RPMI8226 (cell line): ENCODE data around the gene TMC4.
"Not testable (repeated sequence)": the region's sequence is repeated elsewhere in the genome, so short reads cannot be mapped to it uniquely, and the experiment has no call there.

Source experiments
- DNase-seq: peaks from one replicate; pipeline ENCODE4 v3.0.0-alpha.2; 2015

Gene TMC4

DNA sequence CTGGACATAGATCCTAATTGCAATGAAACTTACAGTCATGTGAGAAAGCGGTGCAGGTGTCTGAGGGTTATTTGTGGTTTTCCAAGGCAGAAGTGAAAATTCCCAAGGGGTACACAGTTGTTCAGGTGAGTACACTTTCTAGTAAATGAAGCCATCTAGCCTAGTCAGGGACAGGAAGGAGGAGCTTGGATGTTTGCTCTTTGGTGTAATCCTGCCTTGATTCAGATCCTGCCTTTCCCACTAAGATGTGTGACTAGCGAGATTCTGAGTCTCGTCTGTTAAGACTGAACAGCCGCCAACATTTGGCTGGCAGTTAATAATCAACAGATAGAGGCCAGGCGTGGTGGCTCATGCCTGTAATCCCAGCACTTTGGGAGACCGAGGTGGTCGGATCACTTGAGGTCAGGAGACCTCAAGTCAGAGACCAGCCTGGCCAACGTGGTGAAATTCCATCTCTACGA, 30.2 kb upstream of the TMC4 start:
- no peak for DNase-seq

DNA sequence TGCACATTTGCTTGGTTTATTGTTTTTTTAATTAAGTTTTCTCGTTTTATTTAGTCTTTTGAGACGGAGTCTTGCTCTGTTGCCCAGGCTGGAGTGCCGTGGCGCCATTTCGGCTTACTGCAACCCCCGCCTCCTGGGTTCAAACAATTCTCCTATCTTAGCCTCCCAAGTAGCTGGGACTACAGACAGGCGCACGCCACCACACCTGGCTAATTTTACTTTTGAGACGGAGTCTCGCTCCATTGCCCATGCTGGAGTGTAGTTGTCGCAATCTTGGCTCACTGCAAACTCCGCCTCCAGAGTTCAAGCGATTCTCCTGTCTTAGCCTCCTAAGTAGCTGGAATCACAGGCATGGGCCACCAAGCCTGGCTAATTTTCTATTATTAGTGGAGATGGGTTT, 29.0 kb upstream of the TMC4 start:
- no peak for DNase-seq

DNA sequence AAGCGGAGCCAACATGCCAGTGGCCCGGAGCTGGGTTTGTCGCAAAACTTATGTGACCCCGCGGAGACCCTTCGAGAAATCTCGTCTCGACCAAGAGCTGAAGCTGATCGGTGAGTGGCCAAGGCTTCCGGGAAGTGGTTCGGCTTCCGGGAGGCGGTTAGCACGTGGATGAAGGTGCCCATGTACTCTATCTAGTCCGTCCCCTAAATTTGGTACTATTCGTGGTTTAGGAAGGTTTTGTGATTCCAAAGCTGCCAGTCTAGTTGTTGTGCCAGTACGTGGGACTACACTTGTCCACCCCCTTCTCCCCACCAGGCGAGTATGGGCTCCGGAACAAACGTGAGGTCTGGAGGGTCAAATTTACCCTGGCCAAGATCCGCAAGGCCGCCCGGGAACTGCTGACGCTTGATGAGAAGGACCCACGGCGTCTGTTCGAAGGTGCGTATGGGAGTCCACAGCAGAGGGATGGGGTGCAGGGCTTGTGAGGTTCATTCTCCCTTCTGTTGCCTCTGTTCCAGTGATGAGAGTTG, 28.3 kb upstream of the TMC4 start:
- no peak for DNase-seq

DNA sequence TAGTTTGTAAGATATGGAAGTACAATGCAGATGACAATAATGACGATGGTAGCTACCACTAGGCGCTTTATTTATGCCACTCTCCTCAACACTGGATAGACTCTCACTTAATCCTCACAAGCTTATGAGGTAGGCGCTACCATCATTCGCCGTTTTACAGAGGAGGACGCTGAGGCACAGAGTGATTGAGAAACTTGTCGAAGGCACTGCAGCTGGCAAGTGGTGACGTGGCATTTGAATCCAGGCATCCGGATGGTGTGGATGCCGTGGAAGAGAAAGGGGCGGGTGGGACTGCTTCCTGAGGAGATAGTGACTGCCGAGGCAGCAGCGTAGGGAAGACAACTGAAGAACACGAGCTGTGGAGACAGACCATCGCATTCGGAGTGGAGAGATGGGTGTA, 26.4 kb upstream of the TMC4 start:
- no peak for DNase-seq

DNA sequence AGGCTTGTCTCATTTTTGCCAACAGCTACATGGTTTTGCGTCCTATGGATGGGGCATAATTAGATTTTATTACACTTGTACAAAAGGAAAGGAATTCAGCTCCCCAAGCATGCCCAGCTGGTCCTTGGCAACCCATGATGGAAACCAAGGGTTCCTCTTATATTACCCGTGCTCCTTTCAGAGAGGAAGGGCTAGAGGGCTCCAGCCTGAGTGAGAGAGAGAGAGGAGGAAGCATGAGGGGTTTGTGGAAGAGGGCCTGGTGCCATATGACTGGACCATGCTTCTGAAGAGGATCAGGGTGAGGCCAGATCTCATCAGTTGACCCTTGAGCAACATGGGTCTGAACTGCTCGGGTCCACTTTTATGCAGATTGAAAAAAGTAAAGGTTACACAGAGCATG, 24.2 kb upstream of the TMC4 start:
- no peak for DNase-seq

DNA sequence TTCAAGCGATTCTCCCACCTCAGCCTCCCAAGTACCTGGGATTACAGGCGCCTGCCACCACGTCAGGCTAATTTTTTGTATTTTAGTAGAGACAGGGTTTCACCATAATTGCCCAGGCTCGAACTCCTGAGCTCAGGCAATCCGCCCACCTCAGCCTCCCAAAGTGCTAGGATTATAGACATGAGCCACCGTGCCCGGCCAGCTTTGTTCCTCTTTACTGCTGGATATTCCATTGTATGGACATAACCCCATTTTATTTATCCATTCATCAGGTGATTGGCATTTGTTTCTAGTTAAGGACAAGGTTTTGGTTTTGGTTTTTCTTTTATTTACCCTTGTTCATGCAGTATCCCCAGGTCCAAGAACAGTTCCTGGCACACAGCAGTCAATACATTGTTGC, 23.6 kb upstream of the TMC4 start:
- DNase-seq = no peak

DNA sequence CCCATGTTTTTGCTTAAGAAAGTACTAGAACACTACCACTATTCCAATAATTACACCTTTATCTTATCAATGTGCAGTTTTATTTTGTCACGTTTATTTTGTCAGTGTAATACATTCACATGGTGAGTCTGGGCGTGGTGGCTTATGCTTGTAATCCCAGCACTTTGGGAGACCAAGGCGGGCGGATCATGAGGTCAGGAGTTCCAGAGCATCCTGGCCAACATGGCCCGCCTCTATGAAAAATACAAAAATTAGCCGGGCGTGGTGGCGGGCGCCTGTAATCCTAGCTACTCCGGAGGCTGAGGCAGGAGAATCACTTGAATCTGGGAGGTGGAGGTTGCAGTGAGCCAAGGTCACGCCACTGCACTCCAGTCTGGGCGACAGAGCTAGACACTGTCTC, 21.5 kb upstream of the TMC4 start:
- DNase-seq = not testable (repeated sequence)

DNA sequence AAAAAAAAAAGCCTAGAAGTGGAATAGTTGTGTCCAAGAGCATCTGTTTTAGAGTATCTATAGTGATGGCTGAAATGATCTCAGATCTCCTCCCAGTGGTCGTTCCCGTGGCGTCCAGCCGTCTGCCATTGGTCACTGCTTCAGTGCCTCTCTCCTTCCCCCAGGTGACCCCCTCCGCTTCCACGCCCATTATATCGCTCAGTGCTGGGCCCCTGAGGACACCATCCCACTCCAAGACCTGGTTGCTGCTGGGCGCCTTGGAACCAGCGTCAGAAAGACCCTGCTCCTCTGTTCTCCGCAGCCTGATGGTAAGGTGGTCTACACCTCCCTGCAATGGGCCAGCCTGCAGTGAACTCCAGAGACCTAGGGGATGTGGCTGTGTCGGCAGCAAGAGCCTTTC, 20.1 kb upstream of the TMC4 start:
- no peak for DNase-seq

DNA sequence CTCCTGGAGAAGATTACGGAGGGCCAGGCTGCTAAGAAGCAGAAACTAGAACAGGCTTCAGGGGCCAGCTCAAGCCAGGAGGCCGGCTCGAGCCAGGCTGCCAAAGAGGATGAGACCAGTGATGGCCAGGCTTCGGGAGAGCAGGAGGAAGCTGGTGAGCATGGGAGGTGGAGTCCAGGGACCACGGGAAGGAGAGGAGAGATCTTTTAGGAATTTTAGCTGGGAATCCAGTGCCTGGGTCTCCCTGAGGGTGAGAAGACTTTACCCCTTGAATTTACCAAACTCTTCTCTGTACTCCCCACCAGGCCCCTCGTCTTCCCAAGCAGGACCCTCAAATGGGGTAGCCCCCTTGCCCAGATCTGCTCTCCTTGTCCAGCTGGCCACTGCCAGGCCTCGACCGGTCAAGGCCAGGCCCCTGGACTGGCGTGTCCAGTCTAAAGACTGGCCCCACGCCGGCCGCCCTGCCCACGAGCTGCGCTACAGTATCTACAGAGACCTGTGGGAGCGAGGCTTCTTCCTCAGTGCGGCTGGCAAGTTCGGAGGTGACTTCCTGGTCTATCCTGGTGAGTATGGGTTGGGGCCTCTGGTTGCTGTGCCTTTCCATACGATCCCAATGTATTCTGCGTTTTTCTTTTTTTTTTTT, 19.0 kb upstream of the TMC4 start:
- DNase-seq = no peak

DNA sequence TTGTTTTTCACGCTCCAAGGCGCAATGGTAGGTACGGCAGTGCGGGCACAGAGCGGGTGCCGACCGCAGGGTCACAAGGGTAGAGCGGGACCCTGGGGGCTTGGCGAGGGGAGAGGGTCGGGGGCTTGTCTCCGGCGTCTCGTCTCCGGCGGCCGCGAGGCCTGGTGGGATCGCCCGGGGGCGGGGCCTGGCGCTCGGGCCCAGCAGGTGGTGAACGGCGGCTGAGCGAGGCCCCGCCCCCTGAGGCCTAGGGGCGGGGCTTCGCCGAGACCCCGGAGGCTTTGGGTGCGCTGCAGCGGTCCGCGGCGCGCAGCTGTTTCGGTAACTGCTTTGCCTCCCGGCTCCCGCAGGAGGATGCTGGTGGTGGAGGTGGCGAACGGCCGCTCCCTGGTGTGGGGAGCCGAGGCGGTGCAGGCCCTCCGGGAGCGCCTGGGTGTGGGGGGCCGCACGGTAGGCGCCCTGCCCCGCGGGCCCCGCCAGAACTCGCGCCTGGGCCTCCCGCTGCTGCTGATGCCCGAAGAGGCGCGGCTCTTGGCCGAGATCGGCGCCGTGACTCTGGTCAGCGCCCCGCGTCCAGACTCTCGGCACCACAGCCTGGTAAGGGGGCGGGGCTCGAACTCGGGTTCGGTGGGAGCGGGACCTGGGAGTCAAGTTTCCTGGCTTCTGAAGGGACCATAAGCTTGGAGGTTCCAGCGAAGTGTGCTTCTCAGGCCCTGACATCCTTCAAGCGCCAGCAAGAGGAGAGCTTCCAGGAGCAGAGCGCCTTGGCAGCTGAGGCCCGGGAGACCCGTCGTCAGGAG, 18.3 kb upstream of the TMC4 start, which contains the start of gene TSEN34:
Gene TSEN34, plus strand, starts transcription at position 298 of the 800 bp plus-strand sequence. Its CDS starts 57 bp downstream, at position 355.
- DNase-seq = peak; percentile 94

DNA sequence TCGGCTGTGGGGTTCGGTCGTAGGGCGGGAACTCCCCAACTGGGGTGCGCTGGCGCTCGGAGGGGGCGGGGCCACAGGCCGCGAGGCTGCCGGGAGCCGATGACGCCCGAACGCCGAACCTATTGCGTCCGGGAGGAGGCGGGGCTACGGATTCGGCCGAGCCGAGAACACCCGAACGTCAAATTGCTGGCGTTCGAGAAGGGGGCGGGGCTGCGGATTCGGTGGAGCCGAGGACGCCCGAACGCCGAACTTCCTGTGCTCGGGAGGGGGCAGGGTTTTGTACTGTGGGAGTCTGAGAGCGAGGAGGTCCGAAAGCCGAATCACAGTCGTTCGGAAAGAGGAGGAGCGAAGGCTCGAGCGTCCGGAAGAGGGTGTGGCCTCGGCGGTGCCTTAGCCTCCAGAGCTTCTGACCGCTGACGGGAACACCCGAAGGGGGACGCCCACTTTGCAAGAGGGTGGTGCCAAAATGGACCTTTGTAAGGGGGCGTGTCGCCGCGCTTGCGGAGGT, 17.6 kb upstream of the TMC4 start:
- peak; percentile 99 for DNase-seq

DNA sequence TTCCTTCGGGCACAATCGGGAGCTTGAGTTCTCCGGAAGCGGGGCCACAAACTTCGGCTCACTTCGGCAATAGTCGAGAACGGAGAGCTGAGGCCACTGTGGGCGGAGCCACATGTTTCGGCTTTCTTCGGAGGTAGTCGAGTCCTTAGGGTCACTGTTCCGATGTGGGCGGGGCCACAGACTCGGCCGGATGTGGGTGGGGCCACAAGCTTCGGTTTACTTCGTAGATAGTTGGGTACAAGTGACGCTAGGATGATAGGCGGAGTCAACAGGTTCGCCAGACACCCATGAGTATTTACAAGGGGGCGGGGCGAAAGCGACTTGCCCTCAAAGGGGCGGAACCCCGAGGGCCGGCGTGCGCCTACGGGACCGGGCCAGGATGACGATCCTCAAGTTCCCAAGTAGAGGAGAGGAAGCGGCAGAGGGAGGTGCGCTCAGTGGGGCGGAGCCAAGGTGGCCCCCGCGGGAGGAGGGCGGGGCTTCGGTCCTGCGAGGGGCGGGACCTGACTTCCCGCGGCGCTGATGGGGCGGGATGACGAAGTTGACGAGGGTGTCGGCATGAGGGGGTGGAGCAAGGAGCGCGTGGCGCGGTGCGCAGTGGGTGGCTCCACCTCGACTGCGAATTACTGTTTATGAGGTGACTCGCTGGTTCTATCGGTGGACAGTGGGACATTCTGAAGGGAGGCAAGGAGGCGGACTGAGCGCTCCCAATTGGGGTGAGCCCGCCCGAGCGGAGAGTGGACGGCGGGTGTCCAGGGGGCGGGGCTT, 17.0 kb upstream of the TMC4 start:
- DNase-seq = peak; percentile 100

DNA sequence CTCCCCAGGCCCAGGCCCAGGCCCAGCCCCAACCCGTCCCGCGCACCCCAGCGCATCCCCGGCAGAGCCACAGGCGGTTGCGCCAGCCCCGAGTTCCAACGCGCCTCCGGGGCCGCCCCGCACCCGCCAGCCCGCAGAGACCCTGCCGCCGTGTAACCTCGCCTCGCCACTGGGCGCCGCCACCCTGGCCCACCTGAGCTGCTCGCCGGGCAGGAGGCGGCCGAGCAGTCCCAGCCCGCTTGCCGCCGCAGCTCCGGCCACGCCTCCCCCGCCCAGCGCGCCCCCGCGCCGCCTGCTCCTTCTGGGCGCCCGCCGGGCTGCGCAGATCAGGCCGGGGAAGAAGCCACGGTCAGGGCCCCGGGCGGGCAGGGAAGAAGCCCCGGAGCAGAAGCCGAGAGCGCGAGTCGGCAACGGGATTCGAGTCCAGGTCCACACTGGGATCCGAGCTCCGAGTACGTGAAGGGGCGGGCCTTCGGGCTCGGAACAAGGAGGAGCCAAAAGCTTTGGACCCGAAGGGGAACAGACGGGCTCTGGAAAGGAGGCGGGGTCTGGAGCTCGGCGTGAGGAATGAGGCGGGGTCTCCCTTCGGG, 16.3 kb upstream of the TMC4 start, which contains the start of gene MBOAT7:
Gene MBOAT7, minus strand, starts transcription at position 436 of the 590 bp plus-strand sequence. CDS start 1,072 bp downstream, outside the sequence.
- peak; percentile 87 for DNase-seq

DNA sequence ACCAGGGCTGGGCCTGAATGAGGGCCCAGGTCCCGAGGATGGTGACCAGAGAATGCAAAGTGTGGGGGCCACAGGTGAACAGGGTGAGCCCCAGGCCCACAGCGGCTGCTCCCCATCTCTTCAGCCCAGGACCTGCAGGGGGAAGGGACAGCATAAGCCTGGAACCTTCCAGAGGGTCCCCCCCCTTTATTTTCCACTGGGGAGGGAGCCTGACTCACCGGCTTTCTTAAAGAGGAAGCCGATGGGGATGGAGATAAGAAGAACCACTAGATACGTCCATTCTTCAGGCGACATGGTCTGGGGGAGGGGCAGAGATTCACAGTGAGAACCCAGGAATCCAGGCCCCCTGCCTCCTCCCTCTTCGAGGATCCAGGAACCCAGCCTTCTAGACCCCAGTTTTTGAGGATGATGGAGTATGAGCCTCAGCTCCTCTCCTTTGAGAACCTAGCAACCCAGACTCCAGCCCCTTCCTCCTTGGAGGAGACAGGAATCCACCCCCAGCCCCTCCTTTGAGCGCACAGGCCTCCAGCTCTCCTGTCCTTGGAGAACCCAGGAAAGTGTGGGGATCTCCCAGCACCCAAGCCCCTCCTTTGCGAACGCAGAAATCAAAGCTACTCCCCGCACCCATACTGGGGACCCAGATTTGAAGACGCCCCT, 15.4 kb upstream of the TMC4 start:
- no peak for DNase-seq

DNA sequence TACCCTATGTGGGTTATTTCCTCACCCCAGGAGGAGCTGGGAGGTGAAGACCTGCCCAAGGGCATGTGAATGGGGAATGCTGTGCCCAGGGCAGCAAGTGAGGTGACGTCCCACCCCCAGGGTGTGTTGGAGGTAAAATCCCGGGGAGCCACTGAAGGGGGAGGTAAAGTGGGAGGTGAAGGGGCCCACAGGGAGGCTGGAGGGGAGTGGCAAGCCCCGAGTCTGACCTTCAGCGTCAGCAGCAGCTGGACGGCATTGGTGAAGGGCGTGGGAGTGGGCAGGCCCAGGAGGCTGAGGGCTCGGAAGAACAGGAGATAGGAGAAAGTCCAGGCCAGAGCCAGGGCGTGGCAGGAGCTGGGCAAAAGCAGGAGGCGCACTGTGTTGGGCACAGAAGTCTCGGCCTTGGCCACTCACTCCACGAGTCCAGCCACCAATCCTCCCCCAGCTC, 14.0 kb upstream of the TMC4 start:
- no peak for DNase-seq

DNA sequence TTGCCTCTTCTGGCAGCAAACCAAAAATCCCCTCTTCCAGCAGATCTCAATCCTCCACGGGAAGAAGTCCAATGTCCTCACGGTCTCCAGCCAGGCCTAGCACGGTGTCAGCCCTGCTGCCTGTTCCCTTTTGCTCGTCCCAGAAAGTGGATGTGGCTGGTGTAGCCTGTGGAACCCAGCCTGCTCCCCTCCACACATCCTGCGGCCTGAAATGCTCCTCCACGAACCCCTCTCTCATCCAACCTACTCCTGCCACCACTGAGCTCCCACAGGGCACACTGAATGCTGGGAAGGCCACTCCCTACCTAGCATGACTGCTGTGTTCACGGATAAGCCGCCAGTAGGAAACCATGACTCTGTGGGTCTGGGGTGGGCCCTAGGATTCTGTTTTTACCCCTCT, 13.4 kb upstream of the TMC4 start:
- no peak for DNase-seq

DNA sequence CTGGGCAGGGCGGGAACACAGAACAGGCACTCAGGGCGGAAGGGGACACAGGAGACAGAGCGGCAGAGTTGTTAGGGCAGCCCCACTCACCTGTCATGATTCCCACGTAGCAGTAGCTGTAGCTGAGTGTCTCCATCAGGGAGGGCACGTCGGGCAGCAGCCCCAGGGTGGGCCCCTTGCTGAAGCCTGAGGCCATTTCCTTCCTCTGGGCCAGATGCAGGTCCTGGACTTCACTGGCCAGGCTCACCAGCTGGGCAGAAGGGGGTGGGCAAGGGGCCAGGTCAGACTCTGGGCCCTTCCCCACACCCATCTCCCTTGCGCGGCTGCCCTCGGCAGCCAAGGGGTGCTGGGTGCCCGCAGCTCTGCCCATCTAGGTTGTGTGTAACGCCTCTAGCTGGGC, 10.5 kb upstream of the TMC4 start:
- no peak for DNase-seq

DNA sequence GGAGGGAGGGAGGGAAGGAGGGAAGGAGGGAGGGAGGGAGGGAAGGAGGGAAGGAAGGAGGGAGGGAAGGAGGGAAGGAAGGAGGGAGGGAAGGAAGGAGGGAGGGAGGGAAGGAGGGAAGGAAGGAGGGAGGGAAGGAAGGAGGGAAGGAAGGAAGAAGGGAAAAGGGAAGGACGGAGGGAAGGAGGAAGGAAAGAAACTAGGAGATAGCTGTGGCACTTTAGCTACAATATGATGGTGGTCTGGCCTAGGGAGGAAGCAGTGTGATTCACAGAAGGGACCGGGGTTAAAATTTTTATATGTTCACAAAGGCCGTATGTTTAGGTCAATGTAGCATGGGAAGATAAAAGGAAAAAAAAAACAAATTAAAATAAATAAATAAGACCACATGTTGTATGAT, 8.9 kb upstream of the TMC4 start:
- not testable (repeated sequence) for DNase-seq

DNA sequence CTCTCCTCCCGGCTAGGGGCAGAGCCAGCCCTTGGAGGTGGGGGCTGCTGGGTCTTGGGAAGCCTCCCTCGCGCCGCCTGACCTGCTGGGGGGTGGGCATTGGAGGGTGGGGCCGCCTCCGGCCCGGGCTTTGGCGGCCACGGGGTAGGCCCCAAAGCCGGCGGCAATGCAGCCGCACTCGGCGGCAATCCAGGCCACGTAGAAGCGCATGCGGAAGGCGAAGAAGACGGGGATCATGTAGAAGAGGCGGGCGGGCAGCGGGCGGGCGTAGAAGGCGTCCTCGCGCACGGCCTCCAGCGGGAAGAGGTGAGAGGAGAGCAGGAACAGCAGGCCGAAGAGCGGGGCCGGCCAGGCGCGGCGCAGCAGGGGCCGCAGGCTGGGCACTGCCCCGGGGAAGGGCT, 7.7 kb upstream of the TMC4 start:
- DNase-seq = no peak

DNA sequence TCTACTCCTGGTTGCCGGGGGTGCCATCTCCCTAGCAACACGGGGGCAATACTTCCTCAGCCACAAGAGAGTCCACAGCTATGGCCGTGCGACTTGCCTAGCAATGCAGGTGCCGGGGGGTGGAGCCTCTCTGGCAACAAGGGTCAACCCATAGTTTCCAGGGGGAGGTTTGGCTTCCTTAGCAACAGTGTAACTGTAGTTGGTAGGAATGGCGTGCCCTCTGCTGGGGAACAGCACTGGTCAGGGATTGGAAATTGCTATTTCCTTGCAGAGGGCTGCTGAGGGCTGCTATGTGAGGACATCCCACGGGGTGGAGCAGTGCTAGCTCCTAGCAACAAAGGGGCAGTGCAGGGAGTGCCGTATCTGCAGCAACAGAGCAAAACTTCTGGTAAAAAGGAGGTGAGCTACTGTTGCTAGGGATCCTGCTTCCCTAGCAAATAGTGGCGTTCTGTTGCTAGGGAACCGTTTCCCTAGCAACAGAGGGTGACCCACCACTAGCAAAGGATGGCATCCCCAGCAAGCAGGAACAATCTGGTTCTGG, 7.0 kb upstream of the TMC4 start:
- peak; percentile 66 for DNase-seq

DNA sequence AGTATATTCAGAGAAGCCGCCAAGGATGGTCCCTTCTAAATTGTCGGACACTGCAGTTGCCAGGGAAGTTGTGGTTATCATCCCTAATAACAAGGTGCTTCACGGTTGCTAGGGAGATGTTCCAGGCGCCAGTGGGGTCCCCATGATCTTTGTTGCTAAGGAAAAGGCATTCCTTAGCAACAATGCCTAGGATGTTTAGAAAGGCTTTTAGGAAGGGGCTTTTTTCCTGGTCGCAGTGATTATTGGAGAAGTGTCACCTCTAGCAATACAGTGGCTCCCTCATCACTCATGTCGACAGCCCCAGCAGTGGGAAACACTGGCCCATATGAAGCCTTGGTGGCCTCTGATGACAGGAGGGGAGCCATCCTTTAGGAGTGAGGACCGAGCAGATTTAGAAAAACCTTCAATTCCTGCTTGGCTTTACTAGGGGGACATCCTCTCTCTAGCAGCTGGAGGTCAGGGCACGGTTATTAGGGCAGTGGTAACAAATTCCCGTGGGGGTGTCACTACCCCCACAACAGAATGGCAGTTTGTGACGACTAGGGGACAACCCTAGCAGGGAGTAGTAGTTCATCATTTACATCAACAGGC, 6.4 kb upstream of the TMC4 start:
- no peak for DNase-seq
